GM19025 (cell line): ENCODE measurements around the gene GLUD1.
"Not testable (repeated sequence)": the region's sequence is repeated elsewhere in the genome, so short reads cannot be mapped to it uniquely, and the experiment has no call there.

Source experiments
- ATAC-seq: cut with Tn5 transposase; IDR thresholded peaks from one replicate; pipeline ENCODE4 v1.9.1; 2021; ENCODE audit warnings: mild to moderate bottlenecking, low read depth, moderate library complexity; ENCODE audit not compliant: unreplicated experiment

Gene GLUD1

GRCh38 chr10:87007124-87007523, 87.5 kb downstream of the GLUD1 start:
- not testable (repeated sequence) for ATAC-seq

DNA sequence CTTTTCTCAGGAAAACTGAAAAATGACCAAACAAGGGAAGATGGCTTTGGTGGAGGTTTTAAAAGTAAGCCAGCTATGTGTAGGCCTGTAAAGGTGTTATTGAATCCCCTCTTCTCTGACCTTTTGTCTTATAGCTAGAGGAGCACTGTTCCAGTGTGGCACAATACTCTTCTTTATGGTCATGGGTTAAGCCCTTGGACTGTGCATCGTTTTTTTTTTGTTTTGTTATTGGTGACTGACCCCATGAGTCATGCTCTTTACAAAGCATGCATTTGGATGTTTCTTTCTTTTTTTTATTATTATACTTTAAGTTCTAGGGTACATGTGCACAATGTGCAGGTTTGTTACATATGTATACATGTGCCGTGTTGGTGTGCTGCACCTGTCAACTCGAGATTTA, 94.2 kb downstream of the GLUD1 start:
- no peak for ATAC-seq
